Islet of Langerhans (tissue), 1 donor: ENCODE measurements around the gene ANO10.
"Not testable (repeated sequence)": the region's sequence is repeated elsewhere in the genome, so short reads cannot be mapped to it uniquely, and the experiment has no call there.

Experiments
- FAIRE-seq: peaks from one replicate; lab custom pipeline; 2011; peaks lifted over from hg19 to GRCh38; lab: Jason Lieb, UNC

Gene ANO10

GRCh38 chr3:43473737-43474136 lies 148.1 kb downstream of the ANO10 start:
- FAIRE-seq, result no peak

- no peak for FAIRE-seq
Observed at GRCh38 chr3:43473244-43473643, 148.6 kb downstream of the ANO10 start.

GRCh38 chr3:43468133-43468532 lies 153.7 kb downstream of the ANO10 start:
- FAIRE-seq, result no peak

- FAIRE-seq, result peak; percentile 95
Observed at GRCh38 chr3:43465109-43465508, 156.7 kb downstream of the ANO10 start.

GRCh38 chr3:43462566-43462965 lies 159.2 kb downstream of the ANO10 start:
- not testable (repeated sequence) for FAIRE-seq

- FAIRE-seq, result no peak
Observed at GRCh38 chr3:43461345-43461744, 160.5 kb downstream of the ANO10 start.

- FAIRE-seq, result peak; percentile 56
Observed at GRCh38 chr3:43457038-43457437, 164.8 kb downstream of the ANO10 start.

GRCh38 chr3:43455233-43455632 lies 166.6 kb downstream of the ANO10 start:
- no peak for FAIRE-seq

GRCh38 chr3:43453981-43454380 lies 167.8 kb downstream of the ANO10 start:
- no peak for FAIRE-seq

- FAIRE-seq, result no peak
Observed at GRCh38 chr3:43451670-43452254, 170.0 kb downstream of the ANO10 start.

- FAIRE-seq, result no peak
Observed at GRCh38 chr3:43448098-43448497, 173.7 kb downstream of the ANO10 start.

- no peak for FAIRE-seq
Observed at GRCh38 chr3:43445820-43446219, 176.0 kb downstream of the ANO10 start.

- no peak for FAIRE-seq
Observed at GRCh38 chr3:43442872-43443395, 178.9 kb downstream of the ANO10 start.

- no peak for FAIRE-seq
Observed at GRCh38 chr3:43436507-43437140, 185.2 kb downstream of the ANO10 start.

GRCh38 chr3:43435706-43436105 lies 186.1 kb downstream of the ANO10 start:
- no peak for FAIRE-seq

- no peak for FAIRE-seq
Observed at GRCh38 chr3:43434431-43434830, 187.4 kb downstream of the ANO10 start.

- FAIRE-seq, result no peak
Observed at GRCh38 chr3:43432462-43432861, 189.3 kb downstream of the ANO10 start.

GRCh38 chr3:43426388-43426787 lies 195.4 kb downstream of the ANO10 start:
- FAIRE-seq, result peak; percentile 73

GRCh38 chr3:43425829-43426228 lies 196.0 kb downstream of the ANO10 start:
- FAIRE-seq, result no peak

GRCh38 chr3:43423639-43424038 lies 198.2 kb downstream of the ANO10 start:
- FAIRE-seq, result no peak

- peak; percentile 91 for FAIRE-seq
Observed at GRCh38 chr3:43423142-43423541, 198.7 kb downstream of the ANO10 start.

- FAIRE-seq, result no peak
Observed at GRCh38 chr3:43418601-43419272, 203.1 kb downstream of the ANO10 start.

GRCh38 chr3:43417133-43417532 lies 204.7 kb downstream of the ANO10 start:
- FAIRE-seq, result no peak

- no peak for FAIRE-seq
Observed at GRCh38 chr3:43415088-43415487, 206.7 kb downstream of the ANO10 start.
